GM21717 (cell line): Measurements from ENCODE around the gene BPHL.
A peak's percentile ranks its signal among the peaks of the same experiment; 100 is the strongest.
"Not testable (repeated sequence)": the region's sequence is repeated elsewhere in the genome, so short reads cannot be mapped to it uniquely, and the experiment has no call there.

ENCODE experiments used
- ATAC-seq: cut with Tn5 transposase; IDR thresholded peaks from one replicate; pipeline ENCODE4 v1.9.1; 2021; ENCODE audit warnings: mild to moderate bottlenecking, moderate library complexity; ENCODE audit not compliant: unreplicated experiment

Gene BPHL

GRCh38 chr6:3155416-3155815 is 36.9 kb downstream of the BPHL start:
- not testable (repeated sequence) for ATAC-seq

GRCh38 chr6:3156184-3157130 is 37.9 kb downstream of the BPHL start:
- not testable (repeated sequence) for ATAC-seq

- peak; percentile 74 for ATAC-seq
These were observed 38.8 kb downstream of the BPHL start, which contains the start of gene TUBB2A for GRCh38 chr6:3157131-3157933. TUBB2A (minus strand) TSS chr6:3157544; CDS start chr6:3157463, 81 bp downstream.

GRCh38 chr6:3159805-3160781 is 41.6 kb downstream of the BPHL start:
- no peak for ATAC-seq

GRCh38 chr6:3162067-3162497 is 43.6 kb downstream of the BPHL start:
- no peak for ATAC-seq

GRCh38 chr6:3162565-3163247 is 44.2 kb downstream of the BPHL start:
- peak; percentile 62 for ATAC-seq

GRCh38 chr6:3163248-3163594 is 44.7 kb downstream of the BPHL start:
- peak; percentile 6 for ATAC-seq

- ATAC-seq, result no peak
These were observed 45.9 kb downstream of the BPHL start for GRCh38 chr6:3164388-3164787.

- ATAC-seq, result no peak
These were observed 47.4 kb downstream of the BPHL start for GRCh38 chr6:3165631-3166534.

- ATAC-seq, result not testable (repeated sequence)
These were observed 48.2 kb downstream of the BPHL start for GRCh38 chr6:3166535-3167225.

GRCh38 chr6:3168046-3168445 is 49.5 kb downstream of the BPHL start:
- ATAC-seq, result not testable (repeated sequence)

GRCh38 chr6:3170676-3171075 is 52.2 kb downstream of the BPHL start:
- not testable (repeated sequence) for ATAC-seq

GRCh38 chr6:3171313-3172175 is 53.0 kb downstream of the BPHL start:
- ATAC-seq, result not testable (repeated sequence)

GRCh38 chr6:3172789-3173188 is 54.3 kb downstream of the BPHL start:
- ATAC-seq, result not testable (repeated sequence)

- ATAC-seq, result not testable (repeated sequence)
These were observed 55.2 kb downstream of the BPHL start for GRCh38 chr6:3173636-3174089.

GRCh38 chr6:3175715-3176402 is 57.3 kb downstream of the BPHL start:
- no peak for ATAC-seq
